ENCODE measurements around the gene PAIP2B.
"Not testable (repeated sequence)": the region's sequence is repeated elsewhere in the genome, so short reads cannot be mapped to it uniquely, and the experiment has no call there.

- not testable (repeated sequence) for TF ChIP-seq EZH2 (IDR thresholded peaks at IDR 0.05; ENCODE audit: borderline replicate concordance, low read depth, low read length, severe bottlenecking); CTCF (IDR thresholded peaks at IDR 0.05; ENCODE audit: borderline replicate concordance, extremely low read depth, low read length, poor library complexity, severe bottlenecking)
Observed at GRCh38 chr2:71183306-71184115, 43.4 kb downstream of the PAIP2B start.
